Psoas muscle (tissue), 8 donors: Measurements from ENCODE around the gene COIL. TPM values are rescaled to one million over a fixed set of nuclear protein-coding genes. Genes with fewer than 3 reads are reported as not detected.
"Not testable (repeated sequence)": the region's sequence is repeated elsewhere in the genome, so short reads cannot be mapped to it uniquely, and the experiment has no call there.

Experiments used
- ATAC-seq, 4 donors: fragments of 200-7000 bp; cut with Tn5 transposase; one replicate each; pipeline ENCODE4 v1.9.1; 2020; ENCODE audit warnings: moderate library complexity in 3 of 4, mild to moderate bottlenecking in 2 of 4
- DNase-seq, 2 donors: peaks; one replicate each; pipeline ENCODE4 v3.0.0-alpha.2; 2020
- H3K27ac ChIP-seq: fragments of 200-600 bp; one replicate; pipeline ENCODE4 v1.8.0; 2022
- H3K27me3 ChIP-seq, 3 donors: fragments of 200-600 bp in 1 of 3; one replicate each; pipeline versions ENCODE4 v1.6.1 to v1.8.0; 2013 to 2022; ENCODE audit warnings: low read length in 2 of 3, mild to moderate bottlenecking in 2 of 3, moderate library complexity in 1 of 3; ENCODE audit not compliant: insufficient read depth in 3 of 3
- H3K36me3 ChIP-seq, 2 donors: fragments of 200-600 bp in 1 of 2; one replicate each; pipeline versions ENCODE4 v1.6.1 to v1.8.0; 2013 to 2022; ENCODE audit warnings: low read depth in 1 of 2, mild to moderate bottlenecking in 1 of 2, moderate library complexity in 1 of 2; ENCODE audit not compliant: insufficient read depth in 1 of 2
- H3K4me1 ChIP-seq: fragments of 200-600 bp; one replicate; pipeline ENCODE4 v1.8.0; 2022
- H3K4me3 ChIP-seq: fragments of 200-600 bp; one replicate; pipeline ENCODE4 v1.8.0; 2022; ENCODE audit warnings: mild to moderate bottlenecking
- H3K9me3 ChIP-seq: fragments of 200-600 bp; one replicate; pipeline ENCODE4 v1.8.0; 2022
- WGBS, 3 donors: extraction: QIAGEN DNeasy Blood & Tissue Kit; methylation state at CpG; one replicate each; pipeline versions ENCODE4 v1.1.6 to v1.1.7; 2013; 5-methylcytosine and 5-hydroxymethylcytosine counted together
- intact Hi-C, 2 donors: fragments of 100-400 bp; cut with DNase I; formaldehyde crosslinking; loops; one replicate each; pipeline versions ENCODE4 v1.11.0 to v1.14.2; 2022
- polyA plus RNA-seq, 3 donors: library from polyadenylated mRNA; stranded (reverse); fragments of 200-250 nt; gene quantifications; one replicate each; pipeline ENCODE4 v1.2.3, GENCODE V29; 2013
- total RNA-seq, 4 donors: library from RNA; stranded (reverse); fragmentation: NEBNext Ultra II Directional in 2 of 4; extraction: Animal tissue kit (Norgen Biotek cat#: 25700) in 2 of 4; gene quantifications; one replicate each; pipeline versions ENCODE4 v1.2.1 to v1.2.4, GENCODE V29; 2021 to 2023
- TF ChIP-seq, protein P1 (sequence below): fragments of 200-600 bp; IDR thresholded peaks from one replicate; pipeline ENCODE4 v1.8.0; 2022; ENCODE audit warnings: antibody characterized with exemption
- donor health status: healthy with polysubstance abuse.
- donor health status: DM: no; HTN: no; CAD: no; lungs with moderate emphysema.
- donor health status: Bipolar disorder and iron deficiency.
- donor health status: healthy.
- donor health status: DM: yes; HTN: yes; CAD: no.
- donor health status: DM: no; HTN: no; CAD: no.
- donor health status: DM: no; HTN: no; CAD: no.
- donor health status: DM: yes; HTN: yes; CAD: no.

Gene COIL
- total and polyA plus RNA-seq, 7 donors = 6.6 to 12.3 (median 9.2) TPM

DNA sequence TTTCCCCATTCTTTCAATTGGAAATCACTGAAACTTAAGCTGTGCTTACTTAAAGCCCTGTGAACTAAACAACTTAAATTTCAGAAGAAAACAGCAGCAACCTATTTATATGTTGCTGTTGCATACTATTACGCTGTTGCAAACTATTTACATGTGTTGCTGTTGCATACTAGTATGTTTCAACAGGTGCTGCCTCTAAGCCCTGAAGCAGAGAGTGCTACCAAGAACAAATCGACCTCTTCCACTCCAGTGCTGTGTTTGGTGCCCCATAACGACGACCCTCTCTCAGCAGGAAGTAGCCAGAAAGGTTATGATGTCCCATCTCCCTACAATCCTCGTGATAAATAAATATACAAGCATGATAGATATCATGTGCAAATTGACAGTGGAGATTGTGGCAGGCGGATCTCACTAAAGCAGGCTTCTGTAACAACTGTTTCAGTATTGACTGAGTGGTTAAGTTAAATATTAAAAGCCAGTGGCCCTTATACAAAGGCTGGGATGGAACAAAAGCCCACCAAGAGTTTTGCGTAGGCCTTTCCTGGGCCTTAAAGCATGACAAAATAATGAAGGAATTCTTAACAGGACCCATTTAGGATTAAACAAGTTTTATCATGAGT, 11.4 kb upstream of the COIL start:
- ATAC-seq = no peak
- 78 to 84% (median 79%) methylated on average over 7 of the region's 7 CpGs for WGBS, 3 donors

DNA sequence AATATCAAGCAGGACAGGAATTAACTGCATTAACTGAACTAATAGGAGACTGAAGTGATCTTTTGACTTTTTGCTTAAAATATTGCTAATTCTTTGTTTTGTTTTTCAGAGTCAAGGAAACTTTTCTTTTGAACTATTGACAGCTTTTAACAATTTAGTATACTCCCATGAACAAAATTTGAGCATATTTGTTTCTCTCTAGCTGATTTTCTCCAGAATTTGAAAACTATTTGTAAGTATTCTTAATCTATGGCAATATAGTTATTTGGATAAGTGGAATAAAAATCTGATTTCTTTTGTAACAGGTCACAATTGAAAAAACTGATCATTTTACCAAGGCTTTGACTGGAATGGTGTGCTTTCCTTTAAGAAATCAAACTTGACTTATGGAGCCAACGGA, 10.1 kb upstream of the COIL start:
- H3K36me3 ChIP-seq = no peaks in the 10 kb centered on the region
- TF ChIP-seq, protein P1, sequence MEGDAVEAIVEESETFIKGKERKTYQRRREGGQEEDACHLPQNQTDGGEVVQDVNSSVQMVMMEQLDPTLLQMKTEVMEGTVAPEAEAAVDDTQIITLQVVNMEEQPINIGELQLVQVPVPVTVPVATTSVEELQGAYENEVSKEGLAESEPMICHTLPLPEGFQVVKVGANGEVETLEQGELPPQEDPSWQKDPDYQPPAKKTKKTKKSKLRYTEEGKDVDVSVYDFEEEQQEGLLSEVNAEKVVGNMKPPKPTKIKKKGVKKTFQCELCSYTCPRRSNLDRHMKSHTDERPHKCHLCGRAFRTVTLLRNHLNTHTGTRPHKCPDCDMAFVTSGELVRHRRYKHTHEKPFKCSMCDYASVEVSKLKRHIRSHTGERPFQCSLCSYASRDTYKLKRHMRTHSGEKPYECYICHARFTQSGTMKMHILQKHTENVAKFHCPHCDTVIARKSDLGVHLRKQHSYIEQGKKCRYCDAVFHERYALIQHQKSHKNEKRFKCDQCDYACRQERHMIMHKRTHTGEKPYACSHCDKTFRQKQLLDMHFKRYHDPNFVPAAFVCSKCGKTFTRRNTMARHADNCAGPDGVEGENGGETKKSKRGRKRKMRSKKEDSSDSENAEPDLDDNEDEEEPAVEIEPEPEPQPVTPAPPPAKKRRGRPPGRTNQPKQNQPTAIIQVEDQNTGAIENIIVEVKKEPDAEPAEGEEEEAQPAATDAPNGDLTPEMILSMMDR = no peak
- no peaks in the 10 kb centered on the region for H3K27me3 ChIP-seq
- no peak overlapping the region for H3K4me3 ChIP-seq
- no peak overlapping the region for H3K27ac ChIP-seq
- DNase-seq = no peak
- H3K9me3 ChIP-seq = no peaks in the 10 kb centered on the region
- WGBS, 3 donors = 92 to 100% (median 97%) methylated on average over 1 of the region's 1 CpG
- H3K4me1 ChIP-seq = no peaks in the 10 kb centered on the region
- intact Hi-C loops = no loop called here
- ATAC-seq = no peak

More for the DNA sequence above, 11.4 kb upstream of the COIL start:
- DNase-seq = no peak
- Histone ChIP-seq H3K4me1 (no peaks in the 10 kb centered on the region), H3K27ac (no peak overlapping the region), H3K36me3 (no peaks in the 10 kb centered on the region), H3K4me3 (no peak overlapping the region), H3K27me3 (no peaks in the 10 kb centered on the region), H3K9me3 (no peaks in the 10 kb centered on the region)
- TF ChIP-seq, protein P1 = no peak
- intact Hi-C loops = no loop called here

DNA sequence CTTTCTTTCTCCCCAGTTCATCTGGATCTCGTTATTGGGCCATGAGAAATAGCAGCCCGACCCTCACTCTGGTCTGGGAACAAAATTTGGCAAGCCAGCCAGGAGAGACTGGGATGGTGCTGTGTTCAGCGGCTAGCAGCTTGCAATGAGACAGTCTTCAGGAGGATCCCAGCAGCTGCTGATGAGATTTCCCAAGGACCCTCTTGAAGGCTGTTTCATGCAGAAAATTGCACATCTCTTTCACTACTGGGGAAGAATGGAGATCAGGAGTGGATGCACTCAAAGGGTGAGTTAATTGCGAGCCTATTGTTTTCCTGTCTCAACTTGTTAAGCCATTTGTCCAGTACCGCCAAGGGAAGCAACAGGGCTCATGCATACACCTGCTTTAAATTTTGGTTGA, 5.5 kb upstream of the COIL start:
- WGBS, 3 donors = 73 to 80% (median 75%) methylated on average over 5 of the region's 5 CpGs
- Histone ChIP-seq H3K36me3 (no peaks in the 10 kb centered on the region), H3K9me3 (no peaks in the 10 kb centered on the region), H3K27me3 (no peaks in the 10 kb centered on the region), H3K4me1 (no peaks in the 10 kb centered on the region), H3K27ac (no peak overlapping the region), H3K4me3 (no peak overlapping the region)
- intact Hi-C loops = no loop called here
- TF ChIP-seq, protein P1 = no peak
- ATAC-seq (no peak), DNase-seq (no peak)

DNA sequence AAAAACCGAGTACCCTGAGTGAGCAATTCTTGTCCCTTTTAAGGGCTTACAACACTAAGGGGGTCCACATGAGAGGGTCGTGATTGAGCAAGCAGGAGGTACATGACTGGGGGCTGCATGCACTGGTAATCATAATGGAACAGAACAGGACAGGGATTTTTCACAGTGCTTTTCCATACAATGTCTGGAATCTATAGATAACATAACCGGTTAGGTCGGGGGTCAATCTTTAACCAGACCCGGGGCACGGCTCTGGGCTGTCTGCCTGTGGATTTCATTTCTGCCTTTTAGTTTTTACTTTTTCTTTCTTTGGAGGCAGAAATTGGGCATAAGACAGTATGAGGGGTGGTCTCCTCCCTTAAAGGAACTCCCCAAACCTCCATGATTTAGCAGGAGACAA, 4.8 kb upstream of the COIL start:
- H3K4me3 ChIP-seq, H3K9me3 ChIP-seq, DNase-seq, intact Hi-C loops, H3K4me1 ChIP-seq, H3K36me3 ChIP-seq, H3K27me3 ChIP-seq, H3K27ac ChIP-seq, ATAC-seq: not testable (repeated sequence)
- 81 to 85% (median 83%) methylated on average over 6 of the region's 6 CpGs for WGBS, 3 donors

- H3K4me1 ChIP-seq, intact Hi-C loops, H3K27me3 ChIP-seq, H3K36me3 ChIP-seq, ATAC-seq, DNase-seq, H3K9me3 ChIP-seq, H3K27ac ChIP-seq, H3K4me3 ChIP-seq: not testable (repeated sequence)
- WGBS, 3 donors = 81 to 89% (median 86%) methylated on average over 9 of the region's 9 CpGs
Measured at GRCh38 chr17:56965241-56965640, 4.4 kb upstream of the COIL start.

GRCh38 chr17:56956992-56957391, 3.9 kb downstream of the COIL start:
- H3K4me1 ChIP-seq = peaks cover 16% of the 10 kb centered on the region
- TF ChIP-seq, protein P1 = no peak
- no peaks in the 10 kb centered on the region for H3K9me3 ChIP-seq
- H3K36me3 ChIP-seq = peaks cover 0 to 4% of the 10 kb centered on the region in 2 donors
- intact Hi-C loops = no loop called here
- no peaks in the 10 kb centered on the region for H3K27me3 ChIP-seq
- no peak overlapping the region for H3K4me3 ChIP-seq
- H3K27ac ChIP-seq = no peak overlapping the region
- ATAC-seq (no peak), DNase-seq (no peak)
- WGBS, 3 donors = 95 to 98% (median 96%) methylated on average over 5 of the region's 5 CpGs
